Upper lobe of left lung (tissue), 4 donors: ENCODE measurements around the gene CNTNAP5.

ENCODE experiments used
- EP300 ChIP-seq, 4 donors: sonication (generic); formaldehyde crosslinking; IDR thresholded peaks; one replicate each; pipeline ENCODE4 v1.5.1; 2017; ENCODE audit warnings: antibody characterized with exemption in 4 of 4, control low read depth in 2 of 4
- POLR2AphosphoS5 ChIP-seq, 2 donors: sonication (generic); formaldehyde crosslinking; IDR thresholded peaks; one replicate each; pipeline ENCODE4 v1.5.1; 2017; ENCODE audit warnings: antibody characterized with exemption in 2 of 2

- TF ChIP-seq EP300 (IDR thresholded peaks at IDR 0.05) (no peak), POLR2AphosphoS5 (IDR thresholded peaks at IDR 0.05) (no peak)
These were observed 737.3 kb downstream of the CNTNAP5 start for GRCh38 chr2:124762388-124762787.
